MM.1S (cell line): ENCODE data around the gene CBFA2T3.

Source experiments
- EZH2 ChIP-seq: fragments of 300-600 bp; sonication (generic); optimal IDR thresholded peaks from 2 replicates; pipeline ENCODE3; 2017; ENCODE audit warnings: low read depth, mild to moderate bottlenecking, antibody characterized with exemption, low read length, mixed read lengths
- EZH2phosphoT487 ChIP-seq: fragments of 300-600 bp; sonication (generic); IDR thresholded peaks from 2 replicates; pipeline ENCODE4 v1.6.1; 2018; ENCODE audit warnings: antibody characterized with exemption, low read length
- TF ChIP-seq, protein P1 (sequence below): fragments of 300-600 bp; sonication (generic); IDR thresholded peaks from 2 replicates; pipeline ENCODE4 v1.5.1; 2016; ENCODE audit warnings: antibody characterized with exemption, low read length, mixed read lengths

DNA sequence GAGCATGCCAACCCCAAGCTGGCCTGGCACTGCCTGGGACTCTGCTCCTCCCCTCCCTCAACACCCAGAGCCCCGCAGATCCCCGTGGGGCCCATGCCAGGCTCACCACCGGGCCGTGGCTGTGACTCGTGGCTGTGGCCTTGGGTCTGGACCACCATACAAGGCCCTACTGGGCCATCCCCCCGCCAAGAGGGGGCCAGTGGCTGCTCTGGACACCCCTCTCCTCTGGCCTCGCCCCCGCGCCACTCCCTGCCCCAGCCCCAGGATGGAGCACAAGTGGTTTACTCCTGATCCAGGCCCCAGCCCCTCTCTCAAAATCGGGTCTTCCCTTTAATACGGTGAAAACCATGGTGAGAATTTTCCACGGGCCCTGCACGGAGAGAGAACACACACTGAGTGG is 113.6 kb downstream of the CBFA2T3 start:
- TF ChIP-seq, protein P1, sequence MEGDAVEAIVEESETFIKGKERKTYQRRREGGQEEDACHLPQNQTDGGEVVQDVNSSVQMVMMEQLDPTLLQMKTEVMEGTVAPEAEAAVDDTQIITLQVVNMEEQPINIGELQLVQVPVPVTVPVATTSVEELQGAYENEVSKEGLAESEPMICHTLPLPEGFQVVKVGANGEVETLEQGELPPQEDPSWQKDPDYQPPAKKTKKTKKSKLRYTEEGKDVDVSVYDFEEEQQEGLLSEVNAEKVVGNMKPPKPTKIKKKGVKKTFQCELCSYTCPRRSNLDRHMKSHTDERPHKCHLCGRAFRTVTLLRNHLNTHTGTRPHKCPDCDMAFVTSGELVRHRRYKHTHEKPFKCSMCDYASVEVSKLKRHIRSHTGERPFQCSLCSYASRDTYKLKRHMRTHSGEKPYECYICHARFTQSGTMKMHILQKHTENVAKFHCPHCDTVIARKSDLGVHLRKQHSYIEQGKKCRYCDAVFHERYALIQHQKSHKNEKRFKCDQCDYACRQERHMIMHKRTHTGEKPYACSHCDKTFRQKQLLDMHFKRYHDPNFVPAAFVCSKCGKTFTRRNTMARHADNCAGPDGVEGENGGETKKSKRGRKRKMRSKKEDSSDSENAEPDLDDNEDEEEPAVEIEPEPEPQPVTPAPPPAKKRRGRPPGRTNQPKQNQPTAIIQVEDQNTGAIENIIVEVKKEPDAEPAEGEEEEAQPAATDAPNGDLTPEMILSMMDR: no peak
- no peak for TF ChIP-seq EZH2phosphoT487
- TF ChIP-seq EZH2: no peak
